Upper lobe of right lung (tissue), 1 donor: ENCODE data around the gene RAB11FIP2. TPM values are rescaled to one million over a fixed set of nuclear protein-coding genes. Genes with fewer than 3 reads are reported as not detected.

Experiments
- ATAC-seq: fragments of 200-7000 bp; cut with Tn5 transposase; one replicate; pipeline ENCODE4 v1.9.1; 2020; ENCODE audit warnings: mild to moderate bottlenecking, moderate library complexity
- DNase-seq: peaks from one replicate; pipeline ENCODE4 v3.0.0-alpha.2; 2020
- H3K27ac ChIP-seq: fragments of 200-600 bp; one replicate; pipeline ENCODE4 v1.8.0; 2022
- H3K27me3 ChIP-seq: fragments of 200-600 bp; one replicate; pipeline ENCODE4 v1.8.0; 2022; ENCODE audit warnings: mild to moderate bottlenecking
- H3K36me3 ChIP-seq: fragments of 200-600 bp; one replicate; pipeline ENCODE4 v1.8.0; 2022
- H3K4me1 ChIP-seq: fragments of 200-600 bp; one replicate; pipeline ENCODE4 v1.8.0; 2022
- H3K4me3 ChIP-seq: fragments of 200-600 bp; one replicate; pipeline ENCODE4 v1.8.0; 2022; ENCODE audit warnings: mild to moderate bottlenecking
- H3K9me3 ChIP-seq: fragments of 200-600 bp; one replicate; pipeline ENCODE4 v1.8.0; 2022
- intact Hi-C: fragments of 100-400 bp; cut with DNase I; formaldehyde crosslinking; loops from one replicate; pipeline ENCODE4 v1.11.0; 2022
- total RNA-seq: library from RNA; stranded (reverse); fragmentation: NEBNext Ultra II Directional; extraction: Animal tissue kit (Norgen Biotek cat#: 25700); gene quantifications from one replicate; pipeline ENCODE4 v1.2.1, GENCODE V29; 2021
- TF ChIP-seq, protein P1 (sequence below): fragments of 200-600 bp; IDR thresholded peaks from one replicate; pipeline ENCODE4 v1.8.0; 2022; ENCODE audit warnings: antibody characterized with exemption
- donor health status: DM: no; HTN: yes; CAD: no; lungs with severe emphysema.

The RAB11FIP2 gene
- total RNA-seq, 1 donor from 2014 or later, result 27.6 TPM

DNA sequence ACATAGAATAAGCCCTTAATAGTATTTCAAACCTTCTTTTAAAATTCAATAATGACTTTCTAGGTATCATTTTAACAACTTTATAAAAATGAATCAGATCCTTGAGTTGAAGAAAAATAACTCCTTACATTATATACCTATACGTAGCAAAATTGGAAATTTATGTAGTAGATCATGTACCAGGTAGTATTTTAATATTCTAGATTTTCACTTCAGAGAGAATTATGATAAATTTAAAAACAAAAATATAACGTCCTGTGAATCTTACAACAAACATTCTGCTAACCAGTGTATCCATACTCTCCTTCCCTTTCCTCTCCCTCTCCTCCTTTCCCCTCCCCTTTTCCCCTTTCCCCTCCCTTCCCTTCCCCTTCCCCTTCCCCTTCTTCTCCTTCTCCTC, 6.1 kb upstream of the RAB11FIP2 start:
- ATAC-seq (no peak), DNase-seq (no peak)
- Histone ChIP-seq H3K27me3 (no peaks in the 10 kb centered on the region), H3K27ac (no peak overlapping the region), H3K4me3 (no peak overlapping the region), H3K36me3 (no peaks in the 10 kb centered on the region), H3K9me3 (no peaks in the 10 kb centered on the region), H3K4me1 (no peaks in the 10 kb centered on the region)
- intact Hi-C loops, result no loop called here
- TF ChIP-seq, protein P1, sequence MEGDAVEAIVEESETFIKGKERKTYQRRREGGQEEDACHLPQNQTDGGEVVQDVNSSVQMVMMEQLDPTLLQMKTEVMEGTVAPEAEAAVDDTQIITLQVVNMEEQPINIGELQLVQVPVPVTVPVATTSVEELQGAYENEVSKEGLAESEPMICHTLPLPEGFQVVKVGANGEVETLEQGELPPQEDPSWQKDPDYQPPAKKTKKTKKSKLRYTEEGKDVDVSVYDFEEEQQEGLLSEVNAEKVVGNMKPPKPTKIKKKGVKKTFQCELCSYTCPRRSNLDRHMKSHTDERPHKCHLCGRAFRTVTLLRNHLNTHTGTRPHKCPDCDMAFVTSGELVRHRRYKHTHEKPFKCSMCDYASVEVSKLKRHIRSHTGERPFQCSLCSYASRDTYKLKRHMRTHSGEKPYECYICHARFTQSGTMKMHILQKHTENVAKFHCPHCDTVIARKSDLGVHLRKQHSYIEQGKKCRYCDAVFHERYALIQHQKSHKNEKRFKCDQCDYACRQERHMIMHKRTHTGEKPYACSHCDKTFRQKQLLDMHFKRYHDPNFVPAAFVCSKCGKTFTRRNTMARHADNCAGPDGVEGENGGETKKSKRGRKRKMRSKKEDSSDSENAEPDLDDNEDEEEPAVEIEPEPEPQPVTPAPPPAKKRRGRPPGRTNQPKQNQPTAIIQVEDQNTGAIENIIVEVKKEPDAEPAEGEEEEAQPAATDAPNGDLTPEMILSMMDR, result no peak

DNA sequence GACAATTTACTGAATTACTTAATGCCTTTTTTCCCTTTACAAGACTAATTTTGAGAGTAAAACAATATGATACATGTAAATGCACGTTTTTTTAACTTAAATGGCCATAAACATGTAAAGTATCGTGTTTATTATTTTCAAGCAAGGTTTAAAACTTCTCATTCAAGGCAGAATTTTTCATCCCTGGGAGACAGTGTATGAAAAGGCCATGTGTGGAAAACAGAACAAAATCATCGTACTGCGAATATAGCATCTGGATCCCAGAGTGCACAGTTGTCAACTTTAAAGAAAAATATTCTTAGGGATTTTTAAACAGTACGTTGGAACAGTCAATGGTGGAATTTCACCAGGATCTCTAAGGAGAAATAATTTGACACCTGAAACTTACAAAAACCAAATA, 1.1 kb upstream of the RAB11FIP2 start:
- DNase-seq, result no peak
- intact Hi-C loops, result no loop called here
- Histone ChIP-seq H3K4me3 (no peak overlapping the region), H3K4me1 (peaks cover 16% of the 10 kb centered on the region), H3K27ac (no peak overlapping the region), H3K27me3 (no peaks in the 10 kb centered on the region), H3K36me3 (no peaks in the 10 kb centered on the region), H3K9me3 (no peaks in the 10 kb centered on the region)
- TF ChIP-seq, protein P1, result no peak
- no peak for ATAC-seq

DNA sequence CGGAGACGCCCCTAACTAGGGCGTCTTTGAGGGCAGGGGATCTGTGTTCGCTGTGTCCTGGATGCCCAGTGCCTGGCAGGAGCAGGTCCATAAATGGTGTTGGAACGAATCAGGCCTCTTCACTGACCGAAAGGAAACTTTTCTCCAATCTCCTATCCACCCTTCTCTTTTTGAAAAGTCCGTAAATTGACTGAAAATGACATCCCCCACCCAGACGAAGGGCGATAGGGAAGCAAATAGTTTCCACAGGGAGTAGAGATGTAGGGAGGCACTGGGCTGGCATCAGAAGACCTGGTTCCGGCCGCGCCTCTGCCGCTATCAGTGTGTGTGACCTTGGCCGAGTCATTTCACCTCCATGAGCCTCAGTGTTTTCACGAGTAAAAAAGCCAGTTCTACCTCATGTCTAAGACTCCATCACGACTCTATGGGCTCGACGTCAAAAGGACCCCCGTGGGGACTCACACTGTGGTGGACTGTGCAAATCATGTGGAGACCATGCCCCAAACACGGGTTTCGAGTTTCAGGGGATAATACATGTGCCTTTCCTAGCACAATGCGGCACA, 497 bp upstream of the RAB11FIP2 start:
- H3K27me3 ChIP-seq, result no peaks in the 10 kb centered on the region

DNA sequence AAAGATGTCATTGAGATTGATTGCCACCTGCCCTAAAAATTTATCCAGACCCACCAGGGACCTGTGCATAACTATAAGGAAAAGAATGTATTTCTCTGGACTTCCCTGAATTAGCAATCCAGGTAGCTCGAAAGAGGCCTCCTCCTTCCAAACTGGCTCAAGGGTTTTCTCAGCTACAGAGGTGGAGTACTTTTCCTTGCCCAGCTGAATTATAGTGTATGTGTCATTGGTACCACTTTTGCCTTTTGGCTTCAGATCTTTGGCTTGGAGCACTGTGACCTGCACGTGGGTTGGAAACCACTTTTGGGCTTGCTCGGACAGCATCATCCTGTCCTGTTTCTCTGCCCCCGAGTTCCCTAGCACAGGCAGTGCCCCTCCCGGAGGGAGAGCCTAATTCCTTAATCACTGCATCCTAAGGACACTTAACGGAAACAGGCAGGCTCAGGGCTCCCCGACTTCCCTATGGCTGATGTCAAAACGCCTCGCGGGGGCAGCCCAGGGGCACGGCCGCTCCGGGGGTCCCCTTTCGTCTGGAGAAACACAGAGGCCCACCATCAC, 825 bp downstream of the RAB11FIP2 start:
- peaks cover 16% of the 10 kb centered on the region for H3K4me1 ChIP-seq
- H3K4me3 ChIP-seq, result peak overlapping the region; percentile 92
- H3K27ac ChIP-seq, result peak overlapping the region; percentile 94
- no peak for DNase-seq
- H3K9me3 ChIP-seq, result no peaks in the 10 kb centered on the region
- H3K27me3 ChIP-seq, result no peaks in the 10 kb centered on the region
- intact Hi-C loops, result no loop called here
- peak; percentile 58 for ATAC-seq
- TF ChIP-seq, protein P1, result no peak
- no peaks in the 10 kb centered on the region for H3K36me3 ChIP-seq

More for the DNA sequence above, 497 bp upstream of the RAB11FIP2 start:
- H3K27ac ChIP-seq, result peak overlapping the region; percentile 94
- no peaks in the 10 kb centered on the region for H3K9me3 ChIP-seq
- H3K4me3 ChIP-seq, result peak overlapping the region; percentile 92
- TF ChIP-seq, protein P1, result no peak
- DNase-seq (peak; percentile 57), ATAC-seq (no peak)
- no peaks in the 10 kb centered on the region for H3K36me3 ChIP-seq
- intact Hi-C loops, result no loop called here
- peaks cover 16% of the 10 kb centered on the region for H3K4me1 ChIP-seq

DNA sequence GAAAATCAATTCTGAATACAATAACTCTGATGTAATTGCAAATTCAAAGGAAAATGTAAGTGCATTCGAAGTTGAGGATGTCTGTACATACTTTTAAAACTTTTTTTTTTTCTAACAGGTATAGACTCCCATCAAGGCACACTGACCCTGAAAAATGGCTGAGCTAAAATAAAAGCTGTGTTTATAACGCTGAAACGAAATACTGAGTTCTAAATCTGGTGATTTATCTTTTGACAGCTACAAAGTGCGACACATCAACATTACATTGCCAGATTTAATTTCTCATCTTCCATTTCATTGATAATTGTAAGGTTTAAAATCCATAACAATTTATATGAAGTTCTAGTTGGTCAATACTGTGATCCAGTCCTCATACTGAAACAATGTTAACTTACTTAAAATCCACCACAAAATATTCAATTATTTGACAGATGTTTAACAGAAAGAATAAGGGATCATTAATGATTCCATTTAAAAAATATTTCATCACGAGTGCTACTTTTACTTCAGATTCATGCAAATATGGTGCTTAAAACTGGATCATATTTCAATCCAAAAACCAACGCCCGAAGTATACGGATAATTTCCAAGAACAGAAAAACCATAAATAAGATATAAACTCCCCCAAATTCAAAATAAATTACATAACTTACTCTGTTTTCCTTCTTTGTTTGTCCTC, 1.4 kb downstream of the RAB11FIP2 start:
- Histone ChIP-seq H3K36me3 (no peaks in the 10 kb centered on the region), H3K4me1 (peaks cover 16% of the 10 kb centered on the region), H3K27ac (peak overlapping the region; percentile 94), H3K27me3 (no peaks in the 10 kb centered on the region), H3K4me3 (peak overlapping the region; percentile 92), H3K9me3 (no peaks in the 10 kb centered on the region)
- DNase-seq (no peak), ATAC-seq (no peak)
- TF ChIP-seq, protein P1, result no peak
- intact Hi-C loops, result no loop called here
